ENCODE data around the gene CRHR1. TPM values are rescaled to one million over a fixed set of nuclear protein-coding genes. Genes with fewer than 3 reads are reported as not detected.

The CRHR1 gene
- total and polyA plus RNA-seq, 4 experiments from 2014 or later, result not detected

GRCh38 chr17:45785480-45786193 is 1.5 kb downstream of the CRHR1 start:
- no peak for DNase-seq
- no peak overlapping the region for H3K27ac ChIP-seq (ENCODE audit: low read depth, low read length)
- peak overlapping the region; percentile 25 to 78 (median 64) for H3K4me3 Mint-ChIP-seq
- peaks cover 14% of the 10 kb centered on the region for H3K4me1 ChIP-seq (ENCODE audit: insufficient read depth, low read length)
- no peaks in the 10 kb centered on the region for H3K36me3 ChIP-seq (ENCODE audit: insufficient read depth, low read length)
- H3K36me3 Mint-ChIP-seq, result no peaks in the 10 kb centered on the region
- H3K27me3 Mint-ChIP-seq, result peaks cover 33 to 43% of the 10 kb centered on the region in 2 donors
- peaks cover 1 to 4% (median 3%) of the 10 kb centered on the region in 4 donors for H3K4me1 Mint-ChIP-seq
- no peaks in the 10 kb centered on the region for H3K9me3 Mint-ChIP-seq
- CTCF ChIA-PET (ENCODE audit: partially characterized antibody), result no interaction called here
- intact Hi-C loops (cut with micrococcal nuclease), result no loop called here
- H3K9me3 ChIP-seq (ENCODE audit: control insufficient read depth in 1 of 2, low read length in 2 of 2), result no peaks in the 10 kb centered on the region
- POLR2A ChIA-PET (ENCODE audit: partially characterized antibody), result no interaction called here
- peaks cover 4% of the 10 kb centered on the region for H3K27me3 ChIP-seq (ENCODE audit: insufficient read depth, low read length)
- no peak overlapping the region for H3K27ac Mint-ChIP-seq
- H3K4me3 ChIP-seq (ENCODE audit: low read length in 2 of 2), result peak overlapping the region in 1 of 2 donors; percentile 41

DNA sequence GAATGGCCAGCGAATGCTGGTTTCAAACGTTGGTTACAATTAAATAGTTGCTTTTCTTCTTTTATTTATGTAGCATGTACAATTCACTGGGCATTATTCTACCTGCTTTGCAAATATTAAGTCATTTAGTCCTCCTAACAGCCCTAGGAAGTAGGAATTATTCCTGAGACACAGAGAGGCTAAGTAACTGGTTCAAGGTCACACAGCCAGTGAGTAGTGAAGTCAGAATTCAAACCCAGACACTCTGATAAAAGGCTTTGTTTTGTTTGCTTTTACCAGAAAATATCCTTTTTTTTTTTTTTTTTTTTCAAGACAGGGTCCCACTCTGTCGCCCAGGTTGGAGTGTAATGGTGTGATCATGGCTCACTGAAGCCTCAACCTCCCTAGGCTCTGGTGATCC is 2.2 kb downstream of the CRHR1 start:
- no peaks in the 10 kb centered on the region for H3K36me3 Mint-ChIP-seq

DNA sequence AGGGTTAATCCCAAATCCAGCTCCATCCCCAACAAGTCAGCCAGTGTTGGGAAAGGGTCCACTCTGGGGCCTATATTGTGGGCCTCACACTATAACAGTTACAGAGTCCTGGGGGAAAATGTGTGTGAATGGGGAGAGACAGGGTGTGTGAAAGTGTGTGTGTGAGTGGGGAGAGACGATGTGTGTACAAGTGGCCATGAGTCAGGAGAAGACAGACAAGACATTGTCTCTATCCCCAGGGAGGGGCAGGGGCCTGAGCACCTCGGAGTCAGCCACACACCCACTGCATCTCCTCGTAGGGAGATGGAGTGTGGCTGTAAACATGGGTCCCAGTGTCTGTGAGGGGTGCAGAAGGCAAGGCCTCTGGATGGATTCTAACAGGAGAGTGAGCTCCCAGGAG is 2.9 kb downstream of the CRHR1 start:
- Mint-ChIP-seq H3K27me3 (peaks cover 32 to 40% of the 10 kb centered on the region in 2 donors), H3K36me3 (no peaks in the 10 kb centered on the region), H3K4me3 (peak overlapping the region in 1 of 8 donors; percentile 48), H3K27ac (no peak overlapping the region), H3K4me1 (peaks cover 1 to 4% (median 3%) of the 10 kb centered on the region in 4 donors), H3K9me3 (no peaks in the 10 kb centered on the region)
- no peak for DNase-seq
- Histone ChIP-seq H3K27ac (ENCODE audit: low read depth, low read length) (no peak overlapping the region), H3K4me3 (ENCODE audit: low read length in 2 of 2) (no peak overlapping the region), H3K36me3 (ENCODE audit: insufficient read depth, low read length) (no peaks in the 10 kb centered on the region), H3K27me3 (ENCODE audit: insufficient read depth, low read length) (peaks cover 4% of the 10 kb centered on the region), H3K4me1 (ENCODE audit: insufficient read depth, low read length) (peaks cover 14% of the 10 kb centered on the region), H3K9me3 (ENCODE audit: control insufficient read depth in 1 of 2, low read length in 2 of 2) (no peaks in the 10 kb centered on the region)
- POLR2A ChIA-PET (ENCODE audit: partially characterized antibody), result no interaction called here
- intact Hi-C loops (cut with micrococcal nuclease), result no loop called here
- CTCF ChIA-PET (ENCODE audit: partially characterized antibody), result no interaction called here

More for the DNA sequence above, 2.2 kb downstream of the CRHR1 start:
- peaks cover 1 to 4% (median 3%) of the 10 kb centered on the region in 4 donors for H3K4me1 Mint-ChIP-seq
- Histone ChIP-seq H3K9me3 (ENCODE audit: control insufficient read depth in 1 of 2, low read length in 2 of 2) (no peaks in the 10 kb centered on the region), H3K27ac (ENCODE audit: low read depth, low read length) (no peak overlapping the region), H3K27me3 (ENCODE audit: insufficient read depth, low read length) (peaks cover 4% of the 10 kb centered on the region), H3K4me1 (ENCODE audit: insufficient read depth, low read length) (peaks cover 14% of the 10 kb centered on the region), H3K4me3 (ENCODE audit: low read length in 2 of 2) (no peak overlapping the region), H3K36me3 (ENCODE audit: insufficient read depth, low read length) (no peaks in the 10 kb centered on the region)
- H3K27ac Mint-ChIP-seq, result no peak overlapping the region
- no peaks in the 10 kb centered on the region for H3K9me3 Mint-ChIP-seq
- CTCF ChIA-PET (ENCODE audit: partially characterized antibody), result no interaction called here
- H3K27me3 Mint-ChIP-seq, result peaks cover 34 to 41% of the 10 kb centered on the region in 2 donors
- peak overlapping the region in 5 of 8 donors; percentile 25 to 62 (median 30) for H3K4me3 Mint-ChIP-seq
- intact Hi-C loops (cut with micrococcal nuclease), result no loop called here
- DNase-seq, result no peak
- POLR2A ChIA-PET (ENCODE audit: partially characterized antibody), result no interaction called here

DNA sequence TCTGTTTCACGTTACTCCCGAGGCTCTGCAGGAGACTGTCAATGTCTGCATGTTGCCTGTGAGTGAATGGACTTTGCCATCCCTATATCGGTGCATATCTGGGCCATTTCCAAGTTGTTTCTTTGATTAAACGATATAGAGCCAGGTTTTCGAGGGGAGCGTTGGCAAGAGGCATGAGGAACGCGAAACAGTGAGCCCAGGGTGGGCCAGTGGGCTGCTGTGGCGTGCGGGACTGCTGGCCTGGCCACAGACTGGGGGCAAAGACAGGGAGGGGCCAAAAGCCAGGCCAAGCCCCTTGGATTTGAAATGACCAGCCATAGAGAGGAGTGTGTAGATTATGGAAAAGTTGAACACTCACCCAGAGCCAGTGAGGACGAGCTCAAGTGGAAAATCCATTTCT is 3.5 kb downstream of the CRHR1 start:
- intact Hi-C loops (cut with micrococcal nuclease), result no loop called here
- Mint-ChIP-seq H3K9me3 (no peaks in the 10 kb centered on the region), H3K4me1 (peaks cover 1 to 4% (median 3%) of the 10 kb centered on the region in 4 donors), H3K27ac (no peak overlapping the region), H3K27me3 (peaks cover 33 to 42% of the 10 kb centered on the region in 2 donors), H3K4me3 (no peak overlapping the region), H3K36me3 (no peaks in the 10 kb centered on the region)
- Histone ChIP-seq H3K4me1 (ENCODE audit: insufficient read depth, low read length) (peaks cover 14% of the 10 kb centered on the region), H3K4me3 (ENCODE audit: low read length in 2 of 2) (no peak overlapping the region), H3K27me3 (ENCODE audit: insufficient read depth, low read length) (peaks cover 4% of the 10 kb centered on the region), H3K9me3 (ENCODE audit: control insufficient read depth in 1 of 2, low read length in 2 of 2) (no peaks in the 10 kb centered on the region), H3K36me3 (ENCODE audit: insufficient read depth, low read length) (no peaks in the 10 kb centered on the region), H3K27ac (ENCODE audit: low read depth, low read length) (no peak overlapping the region)
- POLR2A ChIA-PET (ENCODE audit: partially characterized antibody), result no interaction called here
- no peak for DNase-seq
- CTCF ChIA-PET (ENCODE audit: partially characterized antibody), result no interaction called here

GRCh38 chr17:45788057-45788456 is 3.9 kb downstream of the CRHR1 start:
- Histone ChIP-seq H3K36me3 (ENCODE audit: insufficient read depth, low read length) (no peaks in the 10 kb centered on the region), H3K4me3 (ENCODE audit: low read length in 2 of 2) (no peak overlapping the region), H3K4me1 (ENCODE audit: insufficient read depth, low read length) (peaks cover 14% of the 10 kb centered on the region), H3K9me3 (ENCODE audit: control insufficient read depth in 1 of 2, low read length in 2 of 2) (no peaks in the 10 kb centered on the region), H3K27ac (ENCODE audit: low read depth, low read length) (no peak overlapping the region), H3K27me3 (ENCODE audit: insufficient read depth, low read length) (peaks cover 4% of the 10 kb centered on the region)
- intact Hi-C loops (cut with micrococcal nuclease), result no loop called here
- no peaks in the 10 kb centered on the region for H3K36me3 Mint-ChIP-seq
- DNase-seq, result no peak
- ChIA-PET POLR2A (ENCODE audit: partially characterized antibody) (no interaction called here), CTCF (ENCODE audit: partially characterized antibody) (no interaction called here)
- H3K27ac Mint-ChIP-seq, result no peak overlapping the region
- H3K4me1 Mint-ChIP-seq, result peaks cover 1 to 4% (median 3%) of the 10 kb centered on the region in 4 donors
- H3K9me3 Mint-ChIP-seq, result no peaks in the 10 kb centered on the region
- H3K4me3 Mint-ChIP-seq, result no peak overlapping the region
- H3K27me3 Mint-ChIP-seq, result peaks cover 30 to 46% of the 10 kb centered on the region in 2 donors

DNA sequence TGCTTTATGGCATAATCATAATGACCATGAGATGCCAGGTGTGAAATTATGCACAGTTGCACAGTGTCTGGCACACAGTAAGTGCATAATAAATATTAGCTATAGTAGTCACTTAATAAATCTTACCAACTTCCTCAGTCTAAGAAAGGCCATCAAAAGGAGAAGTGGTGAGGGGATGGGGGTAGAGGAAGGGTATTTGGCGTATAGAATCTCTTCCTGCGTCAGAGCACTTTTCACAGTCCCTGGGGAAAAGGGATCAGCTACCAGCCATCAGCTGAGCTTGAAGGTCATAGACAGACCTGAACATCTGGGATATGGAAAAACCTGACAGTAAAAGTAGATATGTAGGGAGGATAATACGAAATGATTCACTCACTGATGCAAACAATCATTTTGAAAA is 5.8 kb downstream of the CRHR1 start:
- Mint-ChIP-seq H3K4me1 (no peaks in the 10 kb centered on the region), H3K27me3 (peaks cover 30 to 51% of the 10 kb centered on the region in 2 donors), H3K27ac (no peak overlapping the region), H3K9me3 (no peaks in the 10 kb centered on the region), H3K4me3 (no peak overlapping the region), H3K36me3 (no peaks in the 10 kb centered on the region)
- Histone ChIP-seq H3K4me1 (ENCODE audit: insufficient read depth, low read length) (peaks cover 9% of the 10 kb centered on the region), H3K36me3 (ENCODE audit: insufficient read depth, low read length) (no peaks in the 10 kb centered on the region), H3K27me3 (ENCODE audit: insufficient read depth, low read length) (peaks cover 4% of the 10 kb centered on the region), H3K4me3 (ENCODE audit: low read length in 2 of 2) (no peak overlapping the region), H3K9me3 (ENCODE audit: control insufficient read depth in 1 of 2, low read length in 2 of 2) (no peaks in the 10 kb centered on the region), H3K27ac (ENCODE audit: low read depth, low read length) (no peak overlapping the region)
- DNase-seq, result no peak
- ChIA-PET POLR2A (ENCODE audit: partially characterized antibody) (no interaction called here), CTCF (ENCODE audit: partially characterized antibody) (no interaction called here)
- intact Hi-C loops (cut with micrococcal nuclease), result no loop called here

- POLR2A ChIA-PET (ENCODE audit: partially characterized antibody), result no interaction called here
- H3K27ac Mint-ChIP-seq, result no peak overlapping the region
- Histone ChIP-seq H3K4me1 (ENCODE audit: insufficient read depth, low read length) (peaks cover 4% of the 10 kb centered on the region), H3K36me3 (ENCODE audit: insufficient read depth, low read length) (no peaks in the 10 kb centered on the region), H3K27ac (ENCODE audit: low read depth, low read length) (no peak overlapping the region), H3K4me3 (ENCODE audit: low read length in 2 of 2) (no peak overlapping the region), H3K27me3 (ENCODE audit: insufficient read depth, low read length) (peaks cover 4% of the 10 kb centered on the region), H3K9me3 (ENCODE audit: control insufficient read depth in 1 of 2, low read length in 2 of 2) (no peaks in the 10 kb centered on the region)
- H3K27me3 Mint-ChIP-seq, result peaks cover 30 to 51% of the 10 kb centered on the region in 2 donors
- intact Hi-C loops (cut with micrococcal nuclease), result no loop called here
- CTCF ChIA-PET (ENCODE audit: partially characterized antibody), result no interaction called here
- no peaks in the 10 kb centered on the region for H3K4me1 Mint-ChIP-seq
- no peaks in the 10 kb centered on the region for H3K36me3 Mint-ChIP-seq
- H3K4me3 Mint-ChIP-seq, result no peak overlapping the region
- DNase-seq, result no peak
- H3K9me3 Mint-ChIP-seq, result no peaks in the 10 kb centered on the region
These were observed 6.3 kb downstream of the CRHR1 start for GRCh38 chr17:45790296-45790922.

Data from CD4-positive, alpha-beta memory T cell (primary cell).